Measurements from ENCODE around the gene DPH7.
"Not testable (repeated sequence)": the region's sequence is repeated elsewhere in the genome, so short reads cannot be mapped to it uniquely, and the experiment has no call there.

The DPH7 gene

GRCh38 chr9:137606005-137606621 is 27.4 kb upstream of the DPH7 start:
- FAIRE-seq, result no peak

- FAIRE-seq, result no peak
Observed at GRCh38 chr9:137605121-137606004, 26.6 kb upstream of the DPH7 start, which contains the start of gene ARRDC1. TSS of gene ARRDC1 (plus strand) at chr9:137605686. CDS start at chr9:137605718, 32 bp downstream.

- FAIRE-seq, result no peak
Observed at GRCh38 chr9:137604345-137605086, 25.8 kb upstream of the DPH7 start.

GRCh38 chr9:137603879-137604278 is 25.2 kb upstream of the DPH7 start:
- FAIRE-seq, result no peak

GRCh38 chr9:137602661-137603060 is 23.9 kb upstream of the DPH7 start:
- no peak for FAIRE-seq

GRCh38 chr9:137598943-137599342 is 20.2 kb upstream of the DPH7 start:
- no peak for FAIRE-seq

- FAIRE-seq, result not testable (repeated sequence)
Observed at GRCh38 chr9:137596577-137596976, 17.9 kb upstream of the DPH7 start.

GRCh38 chr9:137593176-137593575 is 14.5 kb upstream of the DPH7 start:
- FAIRE-seq, result no peak

GRCh38 chr9:137592767-137593166 is 14.0 kb upstream of the DPH7 start:
- FAIRE-seq, result no peak

- no peak for FAIRE-seq
Observed at GRCh38 chr9:137590469-137591383, 12.0 kb upstream of the DPH7 start, which contains the start of gene ZMYND19. TSS of gene ZMYND19 (minus strand) at chr9:137590512. CDS start at chr9:137590263, 249 bp downstream.

- no peak for FAIRE-seq
Observed at GRCh38 chr9:137590123-137590468, 11.4 kb upstream of the DPH7 start.

GRCh38 chr9:137589441-137590122 is 10.9 kb upstream of the DPH7 start:
- no peak for FAIRE-seq

- no peak for FAIRE-seq
Observed at GRCh38 chr9:137588891-137589290, 10.2 kb upstream of the DPH7 start.

GRCh38 chr9:137588311-137588710 is 9.6 kb upstream of the DPH7 start:
- no peak for FAIRE-seq

GRCh38 chr9:137586854-137587253 is 8.1 kb upstream of the DPH7 start:
- no peak for FAIRE-seq

- no peak for FAIRE-seq
Observed at GRCh38 chr9:137583957-137584356, 5.2 kb upstream of the DPH7 start.

- FAIRE-seq, result no peak
Observed at GRCh38 chr9:137583347-137583746, 4.6 kb upstream of the DPH7 start.

GRCh38 chr9:137582286-137582860 is 3.6 kb upstream of the DPH7 start:
- no peak for FAIRE-seq

GRCh38 chr9:137581361-137582285 is 2.9 kb upstream of the DPH7 start:
- FAIRE-seq, result no peak

- FAIRE-seq, result no peak
Observed at GRCh38 chr9:137580954-137581322, 2.2 kb upstream of the DPH7 start.

Data from islet of Langerhans (tissue), 1 donor.